HG02623 (cell line): ENCODE measurements around the gene TMEM100.

Source experiments
- ATAC-seq: cut with Tn5 transposase; IDR thresholded peaks from one replicate; pipeline ENCODE4 v1.9.1; 2021; ENCODE audit warnings: moderate library complexity; ENCODE audit not compliant: unreplicated experiment

TMEM100 gene

DNA sequence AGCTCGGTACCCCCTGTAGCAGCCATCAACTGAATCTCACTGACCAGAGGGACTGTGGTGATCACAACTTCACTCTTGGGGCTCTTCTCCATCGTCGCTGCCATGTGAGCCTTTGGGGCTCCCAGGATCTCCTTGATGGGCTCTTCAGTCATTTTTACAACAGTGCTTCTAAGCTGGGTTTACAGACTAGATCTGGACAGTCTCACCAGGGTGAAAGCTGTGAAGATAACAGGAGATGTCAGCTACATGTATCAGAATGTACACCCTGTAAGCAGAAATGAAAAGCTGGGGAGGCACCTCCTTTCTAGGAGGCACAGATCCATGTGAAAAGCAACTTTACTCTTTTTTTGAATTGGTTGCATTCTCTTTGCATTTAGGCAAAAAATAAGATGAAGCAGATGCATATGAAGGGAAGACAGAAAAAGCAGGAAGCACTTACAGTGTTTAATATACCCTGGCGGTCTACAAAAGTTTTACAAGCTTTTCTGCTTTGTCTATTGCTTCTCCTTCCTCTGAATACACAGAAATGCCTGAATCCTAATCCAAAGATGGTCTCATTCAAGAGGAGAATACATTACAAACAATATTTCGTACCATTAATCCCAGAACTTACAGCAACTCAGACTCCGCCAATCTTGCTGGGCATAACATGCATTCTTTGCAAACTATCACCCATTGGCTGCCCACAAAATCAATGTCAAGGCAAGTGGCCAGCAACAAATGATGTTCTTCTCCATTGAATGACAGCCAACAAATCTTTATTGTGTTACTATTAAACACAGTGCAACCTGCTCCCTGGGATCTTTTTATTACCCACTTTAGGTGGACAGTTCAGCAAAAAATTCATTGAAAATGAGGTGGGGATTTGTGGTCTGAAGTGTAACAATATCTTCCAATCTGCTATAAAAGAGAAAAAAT, 1.5 kb downstream of the TMEM100 start:
- no peak for ATAC-seq

DNA sequence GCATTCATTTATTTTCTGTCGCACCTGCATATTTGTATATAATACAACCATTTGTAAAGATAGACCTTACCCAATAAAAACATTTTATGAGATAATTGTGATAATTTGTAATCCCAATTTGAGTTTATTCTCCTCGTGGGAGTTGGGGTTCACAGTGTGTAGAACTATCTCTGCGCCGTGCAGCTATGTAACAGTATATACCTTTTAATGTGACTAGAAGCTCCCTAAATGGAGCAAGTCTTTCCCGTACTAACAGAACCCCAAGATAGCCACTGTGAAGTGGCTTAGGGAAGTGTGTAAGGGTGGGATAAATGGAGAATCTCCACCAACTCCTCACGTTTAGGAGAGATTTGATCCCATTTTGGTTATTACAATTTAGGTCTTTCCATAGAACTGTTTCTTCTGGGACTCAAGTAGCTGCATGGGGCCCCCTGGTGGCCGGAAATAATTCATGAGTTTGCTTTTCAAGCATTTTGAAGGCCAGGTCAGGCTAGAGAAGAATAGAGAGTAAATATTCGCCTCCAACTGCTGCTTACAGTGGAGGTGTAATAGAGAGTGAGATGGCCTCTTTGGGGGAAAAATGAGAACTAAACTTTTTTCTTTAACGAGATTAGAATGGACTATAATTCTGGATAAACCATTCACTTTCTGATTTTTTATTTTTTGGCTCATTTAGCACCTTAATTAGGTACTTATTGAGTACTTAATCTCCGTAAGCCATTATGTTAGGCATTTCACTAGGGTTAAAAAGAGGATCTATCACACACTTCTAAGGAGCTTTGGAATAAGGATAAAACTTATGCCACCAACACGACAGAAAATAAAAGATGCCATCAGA, 4.5 kb downstream of the TMEM100 start:
- ATAC-seq: no peak

DNA sequence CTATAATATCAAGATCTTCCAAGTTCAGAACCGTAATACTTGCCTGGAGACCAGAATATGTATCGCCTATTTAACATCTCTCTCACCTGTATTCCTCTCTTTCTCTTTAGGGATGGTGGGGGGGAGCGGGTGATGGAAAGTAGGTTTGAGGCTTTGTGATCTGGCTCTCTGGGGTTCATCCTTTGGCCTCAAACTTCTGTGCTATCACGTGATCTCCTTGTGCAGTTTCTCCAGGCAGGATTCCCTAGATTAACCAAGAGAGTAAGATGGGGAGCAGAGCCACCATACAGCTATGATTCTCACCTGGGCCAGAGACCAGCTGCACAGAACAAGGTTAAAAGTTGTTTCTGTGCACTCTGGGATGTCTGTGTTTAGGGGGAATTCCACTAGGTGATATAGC, 5.2 kb downstream of the TMEM100 start:
- no peak for ATAC-seq

DNA sequence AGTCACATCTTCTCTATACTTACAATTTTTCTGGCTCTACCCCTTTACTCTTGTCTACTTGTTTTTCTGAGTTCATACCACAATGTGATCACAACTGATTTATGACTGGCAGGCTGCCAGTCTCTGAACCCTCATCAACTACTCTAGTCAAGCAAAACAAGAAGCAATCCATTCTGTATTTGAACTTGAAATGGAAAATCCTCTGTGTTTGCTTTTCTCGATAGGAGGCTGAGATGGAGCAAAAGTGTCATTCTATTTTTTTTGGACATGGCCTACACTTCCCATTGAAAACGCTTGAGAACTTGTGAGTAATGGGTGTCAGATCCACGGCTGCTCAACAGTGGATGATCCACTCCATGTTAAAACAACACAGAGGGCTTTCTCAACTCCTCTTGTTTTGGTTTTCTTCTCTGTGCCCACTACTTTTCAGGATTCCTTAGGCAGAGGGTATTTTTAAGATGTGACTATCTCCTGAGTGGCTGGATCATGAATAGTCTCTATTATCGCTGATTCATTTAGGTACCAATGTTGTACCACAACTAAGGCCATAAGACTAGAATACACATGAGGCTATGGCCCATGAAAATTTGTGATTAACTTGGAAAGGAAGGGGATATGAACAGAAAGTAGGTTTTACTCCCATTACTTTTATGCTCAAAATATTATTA, 11.7 kb downstream of the TMEM100 start:
- no peak for ATAC-seq

DNA sequence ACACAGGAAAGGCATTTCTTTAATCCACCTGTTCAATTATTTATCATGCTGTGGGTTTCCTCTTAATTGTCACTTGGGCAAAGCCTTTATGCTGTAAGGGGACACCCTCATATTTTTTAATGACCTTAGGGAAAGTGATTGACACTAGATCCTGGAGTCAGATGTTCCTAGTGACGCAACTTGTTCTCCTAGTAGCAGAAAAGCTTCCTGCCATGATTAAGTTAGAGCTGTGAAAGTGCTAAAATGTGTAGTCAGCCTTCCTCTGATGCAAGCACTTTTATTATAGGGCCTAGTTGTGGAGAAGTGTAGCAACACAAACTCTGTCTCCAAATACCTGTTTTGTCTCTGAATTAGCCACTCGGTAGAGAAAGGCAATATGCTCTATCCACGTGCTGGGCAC, 12.3 kb downstream of the TMEM100 start:
- no peak for ATAC-seq

DNA sequence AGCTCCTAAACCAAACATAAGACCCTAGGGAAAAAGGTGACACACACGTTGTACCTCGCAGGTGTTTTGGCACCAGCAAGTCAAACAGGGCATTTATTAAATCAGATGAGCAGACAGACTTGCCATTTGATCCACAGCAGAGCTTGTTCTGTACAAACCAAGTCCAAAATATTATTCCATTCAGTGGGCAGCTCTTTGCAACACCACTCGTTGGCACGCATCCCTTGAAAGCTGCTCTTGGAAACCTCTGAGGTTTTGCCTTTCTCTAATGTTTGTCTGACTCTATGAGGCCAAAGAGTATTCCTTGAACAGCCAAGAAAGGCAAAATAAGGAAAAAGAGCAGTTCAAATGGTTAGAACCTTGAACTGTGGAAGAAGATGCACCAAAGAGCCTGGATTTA, 12.7 kb downstream of the TMEM100 start:
- no peak for ATAC-seq

DNA sequence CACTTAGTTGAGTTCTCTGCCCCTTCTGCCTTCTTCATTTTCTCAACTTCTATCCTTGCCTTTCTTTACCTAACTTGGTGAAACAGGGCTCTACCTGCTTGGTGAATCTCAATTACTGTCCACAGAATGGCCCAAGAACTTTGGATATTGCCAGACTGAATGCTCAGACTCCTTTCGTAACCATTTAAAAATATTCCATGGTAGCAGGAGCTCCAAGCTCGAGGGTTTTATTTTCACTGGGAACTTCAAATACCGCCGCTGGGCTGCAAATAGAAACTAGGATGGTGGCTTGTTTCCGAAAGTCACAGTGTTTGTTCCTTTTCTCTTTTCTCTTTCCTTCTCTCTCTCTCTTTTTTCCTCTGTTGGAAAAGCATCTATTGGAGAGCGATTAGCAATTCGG, 13.2 kb downstream of the TMEM100 start:
- no peak for ATAC-seq

DNA sequence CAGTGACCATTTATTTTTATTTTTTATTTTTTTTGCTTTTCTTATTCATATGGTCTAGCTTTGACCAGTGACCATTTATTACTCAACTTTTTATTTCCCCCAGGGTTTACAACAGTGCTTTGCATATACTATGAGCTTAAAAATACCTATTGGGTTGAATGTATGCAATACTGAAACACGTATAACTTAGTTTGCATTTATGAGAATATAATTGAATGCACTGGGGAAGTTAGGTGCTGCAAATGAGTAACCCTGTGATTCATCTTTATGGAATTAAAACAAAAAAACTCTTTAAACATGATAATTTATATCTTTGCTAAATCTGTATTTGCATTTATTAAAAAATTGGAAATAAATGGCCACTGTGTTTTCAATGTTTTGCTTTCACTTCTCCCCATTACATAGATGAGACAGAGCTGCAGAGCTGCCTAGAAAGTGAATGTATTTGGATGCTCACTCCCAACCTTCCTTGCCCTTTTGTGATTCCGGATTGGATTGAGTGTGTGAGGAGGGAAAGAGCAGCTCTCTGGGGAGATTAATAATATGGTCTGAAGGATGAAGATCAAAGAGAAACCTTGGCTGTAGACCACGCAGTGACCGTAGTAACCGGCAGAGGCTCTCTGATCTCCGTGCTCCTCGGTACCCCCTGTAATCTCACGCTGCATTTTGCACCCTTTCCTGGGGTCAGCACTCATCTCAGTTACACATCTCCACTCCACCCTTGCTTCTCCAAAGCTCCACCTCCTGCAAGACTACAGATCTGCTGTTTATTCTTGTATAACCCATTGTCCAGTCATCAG, 14.3 kb downstream of the TMEM100 start:
- ATAC-seq: no peak

DNA sequence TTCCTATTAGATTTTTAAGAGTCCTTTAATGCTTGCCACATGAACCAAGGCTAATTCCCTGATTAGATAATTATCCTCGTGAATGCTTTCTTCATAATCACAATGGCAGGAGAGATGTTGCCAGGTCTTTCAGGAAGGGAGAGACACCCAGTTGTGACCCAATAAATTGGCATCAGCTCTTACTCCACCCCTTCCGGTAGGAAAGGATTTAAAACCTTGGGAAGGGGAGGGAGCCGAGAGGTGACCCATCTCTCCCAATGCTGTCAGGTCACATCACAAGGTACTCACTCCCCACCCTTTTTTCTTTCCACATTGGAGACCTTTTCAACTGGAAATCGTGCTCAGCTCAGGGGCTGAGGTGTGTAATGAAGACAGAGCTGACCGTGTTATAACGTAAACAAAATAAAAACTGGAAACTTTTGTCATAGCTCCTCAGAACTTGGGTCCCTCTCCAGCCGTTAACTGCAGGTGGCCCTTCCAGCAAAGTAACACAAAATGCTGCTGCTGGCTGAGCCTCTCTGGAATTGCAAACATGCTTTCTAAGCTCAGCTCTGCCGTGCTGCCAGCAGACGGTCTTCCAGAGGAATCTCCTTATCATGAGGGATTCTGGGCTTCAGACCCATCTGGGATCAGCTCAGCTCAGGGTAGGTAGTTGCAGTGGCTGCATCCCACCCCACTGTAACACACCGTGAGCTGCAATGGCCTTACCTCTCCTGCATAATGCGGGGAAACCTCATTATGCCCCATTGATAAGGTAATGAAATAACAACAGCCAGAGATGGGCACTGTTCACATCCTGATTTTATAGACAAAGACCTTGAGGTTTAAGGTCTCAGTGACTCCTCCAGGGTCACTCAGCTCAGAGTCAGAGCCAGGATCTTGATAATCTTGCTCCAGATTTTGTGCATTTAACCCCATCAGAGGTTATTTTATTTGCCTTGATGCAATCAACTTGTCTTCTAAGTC, 15.6 kb downstream of the TMEM100 start:
- ATAC-seq: no peak

DNA sequence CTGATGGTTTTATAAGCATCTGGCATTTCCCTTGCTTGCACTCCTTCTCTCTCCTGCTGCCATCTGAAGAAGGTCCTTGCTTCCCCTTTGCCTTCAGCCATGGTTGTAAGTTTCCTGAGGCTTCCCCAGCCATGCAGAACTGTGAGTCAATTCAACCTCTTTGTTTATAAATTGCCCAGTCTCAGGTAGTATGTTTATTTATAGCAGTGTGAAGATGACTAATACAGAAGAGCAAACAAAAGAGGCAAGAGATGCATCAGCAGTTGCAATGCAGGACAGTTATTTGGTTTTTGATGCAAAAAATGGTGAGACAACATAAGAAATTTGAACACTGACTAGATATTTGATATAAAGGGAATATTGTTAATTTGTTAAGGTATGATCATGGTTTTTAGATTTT, 16.8 kb downstream of the TMEM100 start:
- ATAC-seq: peak; percentile 48

DNA sequence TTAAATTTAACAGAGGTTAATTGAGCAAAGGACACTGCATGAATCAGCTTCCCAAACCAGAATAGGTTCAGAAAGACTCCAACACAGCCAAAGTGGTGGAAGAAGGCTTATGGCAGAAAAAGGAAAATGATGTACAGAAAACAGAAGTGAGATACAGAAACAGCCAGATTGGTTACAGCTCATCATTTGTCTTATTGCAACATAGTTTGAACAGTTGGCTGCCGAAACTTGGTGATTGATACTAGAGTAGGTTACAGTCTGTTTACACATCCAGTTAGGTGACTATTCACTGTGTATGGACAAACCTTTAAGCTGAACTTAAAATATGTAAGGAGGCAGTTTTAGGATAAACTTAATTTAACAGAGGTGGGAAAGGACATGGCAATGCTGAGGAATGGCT, 18.3 kb downstream of the TMEM100 start:
- ATAC-seq: no peak

DNA sequence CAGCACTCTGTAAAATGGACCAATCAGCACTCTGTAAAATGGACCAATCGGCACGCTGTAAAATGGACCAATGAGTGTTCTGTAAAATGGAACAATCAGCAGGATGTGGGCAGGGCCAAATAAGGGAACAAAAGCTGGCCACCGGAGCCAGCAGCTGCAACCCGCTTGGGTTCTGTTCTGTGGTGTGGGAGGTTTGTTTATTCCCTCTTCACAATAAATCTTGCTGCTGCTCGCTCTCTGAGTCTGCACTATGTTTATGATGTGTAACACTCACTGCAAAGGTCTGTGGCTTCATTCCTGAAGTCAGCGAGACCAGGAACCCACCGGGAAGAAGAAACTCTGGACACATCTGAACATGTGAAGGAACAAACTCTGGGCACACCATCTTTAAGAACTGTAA, 20.5 kb downstream of the TMEM100 start:
- no peak for ATAC-seq

DNA sequence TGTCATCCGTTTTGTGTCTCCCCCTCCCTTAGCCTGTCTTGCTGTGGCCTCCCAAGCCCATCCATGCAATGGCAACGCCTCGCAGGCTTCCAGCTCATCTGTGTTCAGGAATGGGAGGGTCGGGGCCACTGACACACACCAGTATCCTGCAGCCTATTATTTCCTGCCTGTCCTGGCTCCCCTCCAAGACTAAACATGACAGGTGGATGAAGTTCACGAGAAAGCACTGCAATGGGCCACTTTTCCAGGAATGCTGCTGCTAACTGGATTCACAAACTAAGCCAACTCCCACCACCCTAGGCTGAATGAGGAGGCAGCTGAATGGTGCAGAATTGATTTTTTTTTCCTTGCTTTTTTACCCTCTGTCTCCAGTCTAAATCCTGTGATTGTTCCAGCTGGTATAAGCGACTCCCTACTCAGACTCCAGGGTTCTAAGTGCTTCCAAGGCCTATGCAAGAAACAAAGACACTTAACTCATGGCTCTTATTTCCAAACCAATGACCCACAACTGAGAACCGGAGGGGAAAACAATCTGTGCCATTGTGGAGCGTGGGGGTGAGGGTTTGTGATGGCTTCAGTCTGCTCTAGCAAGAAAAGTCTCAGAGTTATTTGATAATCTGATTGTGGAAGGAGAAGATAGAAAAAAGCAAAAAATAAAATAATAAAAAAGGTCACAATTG, 23.3 kb downstream of the TMEM100 start:
- no peak for ATAC-seq

DNA sequence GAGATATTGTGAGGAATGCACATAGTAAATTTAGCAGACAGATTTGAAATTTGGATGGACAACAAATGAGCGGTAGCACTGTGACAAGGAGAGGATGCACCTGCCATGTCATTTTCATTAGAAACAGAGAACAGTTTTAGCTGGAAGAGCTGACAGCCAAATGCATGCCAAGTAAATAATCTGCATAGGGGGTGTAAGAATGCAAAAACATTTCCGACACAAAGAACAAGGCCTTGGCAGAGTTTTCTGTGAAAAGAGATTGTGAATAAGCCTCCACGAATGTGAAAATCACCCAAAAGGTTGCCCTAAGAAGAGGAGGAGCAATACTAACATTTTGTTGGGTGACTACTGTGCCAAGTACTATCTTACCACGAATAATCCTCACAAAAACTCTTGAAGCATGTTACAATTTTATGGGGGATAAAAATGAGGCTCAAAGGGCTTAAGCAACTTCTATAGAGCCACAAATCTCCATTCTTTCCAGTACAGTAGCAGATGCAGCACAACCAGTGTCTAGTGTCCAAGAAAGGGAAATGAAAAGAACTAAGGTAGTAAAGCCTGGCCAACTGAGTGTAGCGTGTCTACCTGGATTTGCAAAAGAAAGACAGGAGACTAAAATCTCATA, 28.3 kb downstream of the TMEM100 start:
- no peak for ATAC-seq

DNA sequence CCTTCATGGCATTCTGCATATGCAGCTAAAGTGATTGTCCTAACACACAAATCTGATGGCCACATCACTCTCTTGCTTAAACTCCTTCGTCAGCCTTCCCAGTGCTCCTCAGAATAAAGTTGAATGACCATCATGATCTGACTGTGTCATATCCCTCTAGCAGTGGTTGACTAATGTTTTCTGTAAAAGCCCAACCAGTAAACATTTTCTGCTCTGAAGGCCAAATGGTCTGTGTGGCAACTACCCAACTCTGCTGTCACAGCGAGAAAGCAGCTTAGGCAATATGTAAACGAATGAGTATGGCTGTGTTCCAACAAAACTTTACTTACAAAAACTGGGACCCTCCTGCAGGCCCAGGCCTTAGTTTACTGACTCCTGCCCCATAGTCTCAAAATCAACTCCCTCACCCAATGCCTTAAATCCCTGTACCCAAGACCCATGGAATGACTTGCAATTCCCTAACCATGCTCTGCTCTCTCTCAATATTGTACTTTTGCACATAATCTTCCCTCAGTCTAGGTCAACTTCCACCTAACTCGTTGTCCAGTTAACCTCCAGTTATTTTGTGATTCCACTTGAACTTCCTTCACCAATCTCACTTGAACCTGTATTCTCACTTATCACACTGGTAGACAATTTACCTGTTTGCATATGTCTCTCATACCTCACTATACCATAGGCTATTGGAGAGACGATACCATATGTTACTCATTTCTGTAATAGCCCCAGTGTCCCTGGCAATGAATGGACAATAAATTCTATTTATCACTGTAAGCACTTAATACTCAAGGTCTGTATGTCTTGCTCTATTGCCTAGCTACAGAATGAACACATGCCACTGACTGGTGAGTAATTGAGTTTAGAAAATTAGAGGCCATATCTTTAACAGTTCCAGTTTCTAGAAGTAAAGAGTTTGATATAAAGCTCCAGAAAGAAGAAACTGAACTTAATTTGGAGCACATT, 29.1 kb downstream of the TMEM100 start:
- no peak for ATAC-seq

DNA sequence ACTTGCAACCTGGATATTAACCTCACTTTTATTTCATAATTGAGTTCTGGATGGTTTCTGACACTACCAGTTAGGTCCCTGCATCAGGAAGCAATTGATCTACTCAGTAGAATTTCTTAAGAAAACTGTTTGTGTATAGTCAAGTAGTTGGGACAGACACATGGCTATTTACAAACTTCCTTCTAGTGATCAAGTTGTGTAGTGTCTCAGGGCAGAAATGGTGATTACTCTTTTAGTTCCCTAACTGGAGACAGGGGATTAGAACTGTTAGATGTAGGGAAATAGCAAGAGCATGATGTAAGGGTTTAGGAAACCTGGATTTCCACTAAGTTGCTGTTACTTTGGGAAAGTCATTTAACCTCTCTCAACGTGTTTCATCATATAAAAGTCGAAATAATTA, 30.4 kb downstream of the TMEM100 start:
- ATAC-seq: no peak

DNA sequence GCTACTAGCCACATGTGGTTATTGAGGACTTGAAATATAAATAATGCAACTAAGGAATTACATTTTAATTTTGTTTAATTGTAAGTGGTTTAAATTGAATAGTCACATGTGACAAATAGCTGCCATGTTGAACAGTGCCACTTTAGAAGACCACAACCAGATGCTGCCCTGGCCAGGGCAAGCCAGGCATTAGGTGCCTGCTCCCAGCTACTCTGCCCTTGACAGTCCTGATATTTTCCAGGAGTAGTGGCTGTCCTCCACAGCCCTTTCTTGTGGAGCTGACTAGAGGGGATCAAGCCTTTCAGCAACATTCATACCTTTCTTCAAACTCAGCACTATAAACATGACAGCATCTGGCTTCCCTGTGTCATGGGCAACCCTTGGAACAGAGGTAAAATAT, 31.0 kb downstream of the TMEM100 start:
- no peak for ATAC-seq
